GM21390 (cell line): ENCODE results near the gene FOXR1.
"Not testable (repeated sequence)": the region's sequence is repeated elsewhere in the genome, so short reads cannot be mapped to it uniquely, and the experiment has no call there.

ENCODE experiments used
- ATAC-seq: cut with Tn5 transposase; IDR thresholded peaks from one replicate; pipeline ENCODE4 v1.9.1; 2021; ENCODE audit not compliant: unreplicated experiment

FOXR1 gene

GRCh38 chr11:118991486-118992038, 20.0 kb downstream of the FOXR1 start:
- ATAC-seq, result not testable (repeated sequence)

GRCh38 chr11:118996926-118997626, 25.5 kb downstream of the FOXR1 start:
- peak; percentile 27 for ATAC-seq

GRCh38 chr11:118997627-118998387, 26.2 kb downstream of the FOXR1 start, which contains the start of gene CENATAC:
Gene CENATAC (plus strand): TSS chr11:118998138. CDS start chr11:118998198, 60 bp downstream.
- peak; percentile 90 for ATAC-seq

- peak; percentile 10 for ATAC-seq
These were observed 26.8 kb downstream of the FOXR1 start for GRCh38 chr11:118998388-118998717.

GRCh38 chr11:118998822-118999221, 27.3 kb downstream of the FOXR1 start:
- ATAC-seq, result no peak

- ATAC-seq, result no peak
These were observed 29.3 kb downstream of the FOXR1 start for GRCh38 chr11:119000906-119001305.

- no peak for ATAC-seq
These were observed 35.1 kb downstream of the FOXR1 start for GRCh38 chr11:119006656-119007055.

GRCh38 chr11:119011476-119012053, 40.0 kb downstream of the FOXR1 start:
- ATAC-seq, result no peak

- no peak for ATAC-seq
These were observed 41.1 kb downstream of the FOXR1 start for GRCh38 chr11:119012629-119013170.

GRCh38 chr11:119014209-119014924, 42.8 kb downstream of the FOXR1 start:
- no peak for ATAC-seq

GRCh38 chr11:119015054-119015611, 43.6 kb downstream of the FOXR1 start:
- ATAC-seq, result no peak

- ATAC-seq, result no peak
These were observed 44.9 kb downstream of the FOXR1 start for GRCh38 chr11:119016216-119017009.

- not testable (repeated sequence) for ATAC-seq
These were observed 45.8 kb downstream of the FOXR1 start for GRCh38 chr11:119017377-119017776.

GRCh38 chr11:119018074-119018938, 46.7 kb downstream of the FOXR1 start, which contains the start of the genes RPS25 and TRAPPC4:
Gene RPS25 (minus strand): TSS chr11:119018343. CDS start chr11:119018284, 59 bp downstream.
Gene TRAPPC4 (plus strand): TSS chr11:119018766. CDS start chr11:119018796, 30 bp downstream.
- peak; percentile 87 for ATAC-seq

- ATAC-seq, result no peak
These were observed 48.4 kb downstream of the FOXR1 start for GRCh38 chr11:119019996-119020395.

- no peak for ATAC-seq
These were observed 50.1 kb downstream of the FOXR1 start for GRCh38 chr11:119021631-119022030.

- no peak for ATAC-seq
These were observed 52.2 kb downstream of the FOXR1 start for GRCh38 chr11:119023741-119024140.

- ATAC-seq, result no peak
These were observed 53.0 kb downstream of the FOXR1 start for GRCh38 chr11:119024430-119025098.
